IMR-90 (cell line): ENCODE data around the gene PRMT7. TPM values are rescaled to one million over a fixed set of nuclear protein-coding genes. Genes with fewer than 3 reads are reported as not detected.

ENCODE experiments used
- ATAC-seq: fragments of 200-7000 bp; cut with Tn5 transposase; 2 replicates; pipeline ENCODE4 v1.9.1; 2020; ENCODE audit warnings: low read depth, mild to moderate bottlenecking, moderate library complexity
- BruUV-seq: library from RNA; stranded (reverse); fragments of 400-500 nt; replicated peaks from 2 replicates; lab custom pipeline; 2021; lab: Mats Ljungman, UMichigan
- CTCF ChIA-PET: fragments of 300-600 bp; formaldehyde crosslinking; extraction: SDS; loops from one replicate; lab custom pipeline; 2021; ENCODE audit warnings: antibody characterized with exemption; lab: Yijun Ruan, JAX
- POLR2A ChIA-PET: fragments of 300-600 bp; sonication (Branson Sonifier 250); formaldehyde crosslinking; loops from one replicate; lab custom pipeline; 2022; ENCODE audit warnings: antibody characterized with exemption; ENCODE audit not compliant: unreplicated experiment; lab: Charles Lee
- DNase-seq: peaks from one replicate; pipeline ENCODE4 v3.0.0; 2013
- H2AFZ ChIP-seq: replicated peaks from 2 replicates; pipeline ENCODE3; 2013; ENCODE audit warnings: low read length, mild to moderate bottlenecking; ENCODE audit not compliant: poor library complexity
- H2AK5ac ChIP-seq: 2 replicates; pipeline ENCODE4 v1.6.1; 2013; ENCODE audit warnings: low read depth, low read length, inconsistent platforms
- H2AK9ac ChIP-seq: replicated peaks from 2 replicates; pipeline ENCODE3; 2013; ENCODE audit warnings: mild to moderate bottlenecking, low read depth, low read length, moderate library complexity; ENCODE audit not compliant: poor library complexity
- H2BK120ac ChIP-seq: 2 replicates; pipeline ENCODE4 v1.6.1; 2013; ENCODE audit warnings: low read depth, low read length, inconsistent platforms
- H2BK15ac ChIP-seq: 3 replicates; pipeline ENCODE4 v1.6.1; 2013; ENCODE audit warnings: low read depth, low read length, inconsistent platforms
- H2BK20ac ChIP-seq: 2 replicates; pipeline ENCODE4 v1.6.1; 2013; ENCODE audit warnings: low read depth, mild to moderate bottlenecking, inconsistent platforms, low read length, moderate library complexity
- H2BK5ac ChIP-seq: 2 replicates; pipeline ENCODE4 v1.6.1; 2013; ENCODE audit warnings: mild to moderate bottlenecking, low read depth, low read length, inconsistent platforms; ENCODE audit not compliant: poor library complexity, severe bottlenecking
- H3K14ac ChIP-seq: replicated peaks from 2 replicates; pipeline ENCODE4 v1.6.1; 2013; ENCODE audit warnings: low read depth, low read length, inconsistent platforms
- H3K18ac ChIP-seq: 2 replicates; pipeline ENCODE4 v1.6.1; 2013; ENCODE audit warnings: low read depth, low read length, control low read depth
- H3K23ac ChIP-seq: 2 replicates; pipeline ENCODE4 v1.6.1; 2013; ENCODE audit warnings: low read depth, low read length, inconsistent platforms
- H3K27ac ChIP-seq: 2 replicates; pipeline ENCODE4 v1.5.1; 2013; ENCODE audit warnings: mild to moderate bottlenecking, control low read depth, low read length; ENCODE audit not compliant: insufficient read depth
- H3K27me3 ChIP-seq: 2 replicates; pipeline ENCODE4 v1.6.1; 2013; ENCODE audit warnings: low read length; ENCODE audit not compliant: control insufficient read depth, insufficient read depth
- H3K36me3 ChIP-seq: 2 replicates; pipeline ENCODE4 v1.6.1; 2013; ENCODE audit warnings: low read length, mixed read lengths; ENCODE audit not compliant: control insufficient read depth, insufficient read depth
- H3K4ac ChIP-seq: 2 replicates; pipeline ENCODE4 v1.6.1; 2013; ENCODE audit warnings: low read depth, low read length, inconsistent platforms
- H3K4me1 ChIP-seq: 2 replicates; pipeline ENCODE4 v1.6.1; 2013; ENCODE audit warnings: low read length, mixed read lengths; ENCODE audit not compliant: control insufficient read depth, insufficient read depth
- H3K4me2 ChIP-seq: 2 replicates; pipeline ENCODE4 v1.6.1; 2013; ENCODE audit warnings: low read depth, mild to moderate bottlenecking, control low read depth, low read length, moderate library complexity
- H3K4me3 ChIP-seq: 2 replicates; pipeline ENCODE4 v1.5.1; 2013; ENCODE audit warnings: low read depth, mild to moderate bottlenecking, control low read depth, low read length, moderate library complexity; ENCODE audit not compliant: insufficient read depth
- H3K56ac ChIP-seq: 2 replicates; pipeline ENCODE4 v1.6.1; 2013; ENCODE audit warnings: low read length, inconsistent platforms; ENCODE audit not compliant: insufficient read depth; ENCODE audit errors: extremely low read depth
- H3K79me1 ChIP-seq, 2 experiments: 2 replicates each; pipeline ENCODE4 v1.6.1; 2013; ENCODE audit warnings: low read length in 2 of 2, inconsistent platforms in 1 of 2, low read depth in 1 of 2
- H3K9ac ChIP-seq: 2 replicates; pipeline ENCODE4 v1.6.1; 2013; ENCODE audit warnings: low read depth, low read length, control low read depth
- H3K9me1 ChIP-seq: 2 replicates; pipeline ENCODE4 v1.6.1; 2013; ENCODE audit warnings: low read length, inconsistent platforms; ENCODE audit not compliant: insufficient read depth
- H3K9me3 ChIP-seq: 2 replicates; pipeline ENCODE4 v1.6.1; 2013; ENCODE audit warnings: low read length; ENCODE audit not compliant: control insufficient read depth, insufficient read depth
- H4K20me1 ChIP-seq: 2 replicates; pipeline ENCODE4 v1.6.1; 2013; ENCODE audit warnings: low read length, inconsistent platforms; ENCODE audit not compliant: insufficient read depth
- H4K5ac ChIP-seq: 2 replicates; pipeline ENCODE4 v1.6.1; 2013; ENCODE audit warnings: mild to moderate bottlenecking, low read depth, low read length, control low read depth
- H4K8ac ChIP-seq, 2 experiments: 2 replicates each; pipeline ENCODE4 v1.6.1; 2013; ENCODE audit warnings: low read depth in 2 of 2, low read length in 2 of 2, control low read depth in 1 of 2, inconsistent platforms in 1 of 2
- H4K91ac ChIP-seq: 2 replicates; pipeline ENCODE4 v1.6.1; 2013; ENCODE audit warnings: low read depth, low read length, inconsistent platforms; ENCODE audit not compliant: insufficient read depth
- BHLHE40 ChIP-seq: fragments of 150-350 bp; IDR thresholded peaks from 2 replicates; pipeline ENCODE4 v1.6.1; 2016; ENCODE audit warnings: mild to moderate bottlenecking, low read depth, low read length
- CEBPB ChIP-seq: IDR thresholded peaks from 2 replicates; pipeline ENCODE4 v1.6.1; 2012; ENCODE audit warnings: low read depth, low read length, improper control_type of control experiment
- CHD1 ChIP-seq: IDR thresholded peaks from 2 replicates; pipeline ENCODE4 v1.6.1; 2012; ENCODE audit warnings: low read depth, low read length, improper control_type of control experiment
- CTCF ChIP-seq: conservative IDR thresholded peaks from 2 replicates; pipeline ENCODE4 v1.5.1; 2012; ENCODE audit warnings: mild to moderate bottlenecking, low read depth, low read length, improper control_type of control experiment
- ELK1 ChIP-seq: fragments of 150-350 bp; IDR thresholded peaks from 2 replicates; pipeline ENCODE4 v1.6.1; 2016; ENCODE audit warnings: low read depth, mild to moderate bottlenecking, low read length, moderate library complexity, borderline replicate concordance
- FOS ChIP-seq: fragments of 150-350 bp; IDR thresholded peaks from 2 replicates; pipeline ENCODE4 v1.6.1; 2016; ENCODE audit warnings: low read depth, low read length
- MAFK ChIP-seq: IDR thresholded peaks from 2 replicates; pipeline ENCODE4 v1.6.1; 2012; ENCODE audit warnings: low read depth, low read length, improper control_type of control experiment
- MAZ ChIP-seq: IDR thresholded peaks from 2 replicates; pipeline ENCODE4 v1.6.1; 2012; ENCODE audit warnings: low read depth, mild to moderate bottlenecking, low read length, improper control_type of control experiment, moderate library complexity, borderline replicate concordance
- MXI1 ChIP-seq: IDR thresholded peaks from 2 replicates; pipeline ENCODE4 v1.6.1; 2012; ENCODE audit warnings: low read depth, mild to moderate bottlenecking, low read length, moderate library complexity, borderline replicate concordance
- NFE2L2 ChIP-seq: fragments of 150-350 bp; IDR thresholded peaks from 2 replicates; pipeline ENCODE4 v1.6.1; 2016; ENCODE audit warnings: low read depth, mild to moderate bottlenecking, low read length
- RAD21 ChIP-seq: IDR thresholded peaks from 2 replicates; pipeline ENCODE4 v1.6.1; 2012; ENCODE audit warnings: low read length, improper control_type of control experiment
- RFX5 ChIP-seq: IDR thresholded peaks from 2 replicates; pipeline ENCODE4 v1.8.0; 2012; ENCODE audit warnings: low read depth, mild to moderate bottlenecking, low read length, moderate library complexity
- SMC3 ChIP-seq: fragments of 150-350 bp; IDR thresholded peaks from 2 replicates; pipeline ENCODE4 v1.6.1; 2016; ENCODE audit warnings: low read depth, mild to moderate bottlenecking, antibody characterized with exemption, low read length, moderate library complexity
- WGBS, 2 experiments: methylation state at CpG; one replicate each; pipeline versions ENCODE4 v1.1.5 to v1.1.7; 2013; ENCODE audit warnings: missing lambda C conversion rate in 2 of 2; ENCODE audit not compliant: insufficient read length in 1 of 2; ENCODE audit errors: extremely low coverage in 2 of 2; 5-methylcytosine and 5-hydroxymethylcytosine counted together
- dilution Hi-C: fragments of 300-500 bp; cut with HindIII; formaldehyde crosslinking; loops from one replicate; pipeline ENCODE4 v1.14.3; 2018; ENCODE audit warnings: low sequenced_read_pairs; ENCODE audit not compliant: unreplicated experiment
- in situ Hi-C: fragments of 300-500 bp; cut with MboI; formaldehyde crosslinking; loops from 3 replicates; pipeline ENCODE4 v1.14.3; 2019; ENCODE audit warnings: low sequenced_read_pairs, inconsistent platforms, mixed read lengths
- intact Hi-C: fragments of 100-400 bp; cut with micrococcal nuclease; formaldehyde crosslinking; loops from 2 replicates; pipeline ENCODE4 v1.10.0; 2022
- polyA plus RNA-seq, 3 experiments: library from polyadenylated mRNA; depleted of rRNA; stranded (reverse); fragments of >200 nt; gene quantifications; 2 replicates each; pipeline ENCODE4 v1.2.3, GENCODE V29; 2012; ENCODE audit warnings: low replicate concordance in 1 of 3
- total RNA-seq: library from RNA; depleted of rRNA; stranded (reverse); fragments of >200 nt; gene quantifications from 2 replicates; pipeline ENCODE4 v1.2.3, GENCODE V29; 2012

PRMT7 gene
- total and polyA plus RNA-seq, 2 of the 4 experiments (the other 2 are of a cell fraction): 63.1 to 68.6 TPM

GRCh38 chr16:68403704-68404103 lies 92.9 kb downstream of the PRMT7 start:
- H3K9ac ChIP-seq: no peak overlapping the region
- intact Hi-C loops (no loop called here), dilution Hi-C loops (no loop called here), in situ Hi-C loops (no loop called here)
- H4K5ac ChIP-seq: no peak overlapping the region
- TF ChIP-seq SMC3 (no peak), BHLHE40 (no peak), ELK1 (no peak), CEBPB (no peak), RAD21 (no peak), CHD1 (no peak), NFE2L2 (no peak), MAFK (no peak), MAZ (no peak), MXI1 (no peak), RFX5 (no peak), FOS (no peak), CTCF (no peak)
- no peak overlapping the region for H2BK5ac ChIP-seq
- no peak overlapping the region for H3K23ac ChIP-seq
- H2BK120ac ChIP-seq: no peak overlapping the region
- POLR2A ChIA-PET: no interaction called here
- no peak for DNase-seq
- WGBS, 2 experiments: 0% methylated on average over 1 of the region's 3 CpGs; no CpG with 5 or more reads in 1 of the 2 experiments
- H4K8ac ChIP-seq: no peak overlapping the region
- H3K4me1 ChIP-seq: peaks cover 11% of the 10 kb centered on the region; the same call in 1 of the 2 replicates
- no peak overlapping the region for H3K14ac ChIP-seq
- no TSS peak for BruUV-seq
- H3K9me1 ChIP-seq: peaks cover 13% of the 10 kb centered on the region
- H2BK20ac ChIP-seq: no peak overlapping the region
- CTCF ChIA-PET: interaction anchor here (1.0 kb wide), 1 partner anchor 15 kb away, joined by 3 read pairs; no protein-coding TSS in a partner anchor
- H3K4ac ChIP-seq: no peak overlapping the region
- peaks cover 2% of the 10 kb centered on the region; the same call in 1 of the 2 replicates for H3K27me3 ChIP-seq
- no peak overlapping the region for H3K4me2 ChIP-seq
- no peak overlapping the region for H3K18ac ChIP-seq
- H2AK9ac ChIP-seq: no peak overlapping the region
- H3K9me3 ChIP-seq: no peaks in the 10 kb centered on the region
- H2AFZ ChIP-seq: no peak overlapping the region
- no peaks in the 10 kb centered on the region for H3K79me1 ChIP-seq
- no peak overlapping the region for H3K4me3 ChIP-seq
- no peaks in the 10 kb centered on the region for H3K36me3 ChIP-seq
- ATAC-seq: no peak
- H3K56ac ChIP-seq: no peak overlapping the region
- no peaks in the 10 kb centered on the region for H4K20me1 ChIP-seq
- no peak overlapping the region for H4K91ac ChIP-seq
- no peak overlapping the region for H2AK5ac ChIP-seq
- no peak overlapping the region for H3K27ac ChIP-seq
- H2BK15ac ChIP-seq: no peak overlapping the region
